WTC11 (cell line): ENCODE measurements around the gene NNMT. TPM values are rescaled to one million over a fixed set of nuclear protein-coding genes. Genes with fewer than 3 reads are reported as not detected.

ENCODE experiments used
- ATAC-seq: fragments of 200-7000 bp; cut with Tn5 transposase; 2 replicates; pipeline ENCODE4 v1.10.0; 2021; ENCODE audit warnings: mild to moderate bottlenecking, moderate library complexity
- CTCF ChIA-PET: fragments of 300-600 bp; sonication (Branson Sonifier 250); formaldehyde crosslinking; loops from one replicate; lab custom pipeline; 2021; ENCODE audit warnings: antibody characterized with exemption; lab: Charles Lee
- POLR2A ChIA-PET: fragments of 350-600 bp; sonication (Branson Sonifier 250); formaldehyde crosslinking; loops from one replicate; lab custom pipeline; 2021; ENCODE audit warnings: antibody characterized with exemption; lab: Charles Lee
- DNase-seq: peaks from one replicate; pipeline ENCODE4 v3.0.0; 2021; ENCODE audit warnings: low spot score
- H3K27ac Mint-ChIP-seq: 2 replicates; pipeline ENCODE4 v1.8.0; 2021; ENCODE audit warnings: mixed read lengths
- H3K27me3 Mint-ChIP-seq: 2 replicates; pipeline ENCODE4 v1.8.0; 2021; ENCODE audit warnings: low read depth, mild to moderate bottlenecking, moderate library complexity, mixed read lengths
- H3K36me3 Mint-ChIP-seq: 2 replicates; pipeline ENCODE4 v1.8.0; 2021; ENCODE audit warnings: mixed read lengths
- H3K4me1 Mint-ChIP-seq: 2 replicates; pipeline ENCODE4 v1.8.0; 2022; ENCODE audit warnings: mixed read lengths
- H3K4me3 Mint-ChIP-seq: 2 replicates; pipeline ENCODE4 v1.8.0; 2021; ENCODE audit warnings: mild to moderate bottlenecking, moderate library complexity, mixed read lengths
- H3K9me3 Mint-ChIP-seq: 2 replicates; pipeline ENCODE4 v1.8.0; 2021; ENCODE audit warnings: mixed read lengths
- CREB1 ChIP-seq: sonication (generic); formaldehyde crosslinking; IDR thresholded peaks from 2 replicates; pipeline ENCODE4 v1.8.0; 2023; ENCODE audit warnings: mild to moderate bottlenecking, missing genetic modification reagents
- CREM ChIP-seq: sonication (generic); formaldehyde crosslinking; IDR thresholded peaks from 2 replicates; pipeline ENCODE4 v1.8.1; 2022; ENCODE audit warnings: mild to moderate bottlenecking, missing genetic modification reagents, moderate library complexity
- EMX1 ChIP-seq: fragments of 250-450 bp; sonication (Bioruptor Pico); IDR thresholded peaks from 2 replicates; pipeline ENCODE4 v1.8.0; 2021; ENCODE audit warnings: mild to moderate bottlenecking
- GRHL2 ChIP-seq: fragments of 250-450 bp; sonication (Bioruptor Pico); IDR thresholded peaks from 2 replicates; pipeline ENCODE4 v1.8.0; 2022; ENCODE audit warnings: mild to moderate bottlenecking, moderate library complexity; ENCODE audit not compliant: insufficient replicate concordance, severe bottlenecking
- JAZF1 ChIP-seq: fragments of 250-450 bp; sonication (Bioruptor Pico); IDR thresholded peaks from 2 replicates; pipeline ENCODE4 v1.9.0; 2021; ENCODE audit warnings: moderate library complexity, mild to moderate bottlenecking, inconsistent platforms
- KAT7 ChIP-seq: sonication (generic); formaldehyde crosslinking; IDR thresholded peaks from 2 replicates; pipeline ENCODE4 v1.8.1; 2023; ENCODE audit warnings: missing genetic modification reagents, mild to moderate bottlenecking, borderline replicate concordance
- SMAD4 ChIP-seq: sonication (generic); formaldehyde crosslinking; IDR thresholded peaks from 2 replicates; pipeline ENCODE4 v1.8.0; 2022; ENCODE audit warnings: mild to moderate bottlenecking, missing genetic modification reagents
- ZBTB21 ChIP-seq: sonication (generic); formaldehyde crosslinking; IDR thresholded peaks from 2 replicates; pipeline ENCODE4 v1.8.1; 2023; ENCODE audit warnings: mild to moderate bottlenecking, missing genetic modification reagents, borderline replicate concordance
- ZNF219 ChIP-seq: sonication (generic); formaldehyde crosslinking; IDR thresholded peaks from 2 replicates; pipeline ENCODE4 v1.8.0; 2023; ENCODE audit warnings: missing genetic modification reagents, mild to moderate bottlenecking, borderline replicate concordance
- total RNA-seq: library from RNA; stranded (reverse); gene quantifications from 3 replicates; pipeline ENCODE4 v1.2.3, GENCODE V29; 2021
- TF ChIP-seq, protein P1 (sequence below): sonication (generic); formaldehyde crosslinking; IDR thresholded peaks from 2 replicates; pipeline ENCODE4 v1.8.1; 2023; ENCODE audit warnings: mild to moderate bottlenecking, missing genetic modification reagents
- TF ChIP-seq, protein P2 (sequence below): sonication (generic); formaldehyde crosslinking; IDR thresholded peaks from 2 replicates; pipeline ENCODE4 v1.8.1; 2022; ENCODE audit warnings: low read depth, missing genetic modification reagents, borderline replicate concordance
- TF ChIP-seq, protein P3 (sequence below): sonication (generic); formaldehyde crosslinking; IDR thresholded peaks from 2 replicates; pipeline ENCODE4 v1.8.0; 2022; ENCODE audit warnings: mild to moderate bottlenecking, missing genetic modification reagents
- TF ChIP-seq, protein P4 (sequence below): sonication (generic); formaldehyde crosslinking; IDR thresholded peaks from 2 replicates; pipeline ENCODE4 v1.8.0; 2023; ENCODE audit warnings: mild to moderate bottlenecking, missing genetic modification reagents
- TF ChIP-seq, protein P5 (sequence below): sonication (generic); formaldehyde crosslinking; conservative IDR thresholded peaks from 2 replicates; pipeline ENCODE4 v1.8.1; 2023; ENCODE audit warnings: mild to moderate bottlenecking, low read depth, missing genetic modification reagents, moderate library complexity
- TF ChIP-seq, protein P6 (sequence below): sonication (generic); formaldehyde crosslinking; IDR thresholded peaks from 2 replicates; pipeline ENCODE4 v1.8.0; 2022; ENCODE audit warnings: missing genetic modification reagents
- TF ChIP-seq, protein P7 (sequence below): sonication (generic); formaldehyde crosslinking; IDR thresholded peaks from 2 replicates; pipeline ENCODE4 v1.8.1; 2023; ENCODE audit warnings: mild to moderate bottlenecking, missing genetic modification reagents, borderline replicate concordance

Gene NNMT
- total RNA-seq, 1 experiment from 2014 or later, result 0.50 TPM

DNA sequence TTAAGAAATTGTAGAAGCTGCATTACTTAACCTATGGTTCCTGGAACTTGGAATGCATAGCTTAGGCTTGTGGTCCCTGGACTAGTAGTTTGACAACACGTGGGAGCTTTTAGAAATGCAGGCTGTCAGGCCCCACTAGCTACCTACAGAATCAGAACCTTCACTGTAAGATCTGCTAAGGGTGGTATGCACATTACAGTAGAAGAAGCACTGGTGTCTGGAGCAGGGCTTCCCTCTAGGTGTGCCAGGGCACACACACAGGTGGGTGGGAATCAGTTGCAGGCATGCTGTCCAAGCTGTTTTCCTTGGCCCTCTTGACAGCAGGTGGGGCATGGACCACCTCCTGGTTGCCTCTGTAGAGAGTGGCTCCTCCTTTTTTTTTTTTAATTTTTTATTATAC is 8.8 kb downstream of the NNMT start:
- Mint-ChIP-seq H3K27ac (no peak overlapping the region), H3K9me3 (peaks cover 22% of the 10 kb centered on the region), H3K4me3 (no peak overlapping the region), H3K27me3 (peaks cover 4% of the 10 kb centered on the region), H3K36me3 (peaks cover 9% of the 10 kb centered on the region; the same call in 1 of the 2 replicates), H3K4me1 (peaks cover 12% of the 10 kb centered on the region)
- TF ChIP-seq, protein P1, sequence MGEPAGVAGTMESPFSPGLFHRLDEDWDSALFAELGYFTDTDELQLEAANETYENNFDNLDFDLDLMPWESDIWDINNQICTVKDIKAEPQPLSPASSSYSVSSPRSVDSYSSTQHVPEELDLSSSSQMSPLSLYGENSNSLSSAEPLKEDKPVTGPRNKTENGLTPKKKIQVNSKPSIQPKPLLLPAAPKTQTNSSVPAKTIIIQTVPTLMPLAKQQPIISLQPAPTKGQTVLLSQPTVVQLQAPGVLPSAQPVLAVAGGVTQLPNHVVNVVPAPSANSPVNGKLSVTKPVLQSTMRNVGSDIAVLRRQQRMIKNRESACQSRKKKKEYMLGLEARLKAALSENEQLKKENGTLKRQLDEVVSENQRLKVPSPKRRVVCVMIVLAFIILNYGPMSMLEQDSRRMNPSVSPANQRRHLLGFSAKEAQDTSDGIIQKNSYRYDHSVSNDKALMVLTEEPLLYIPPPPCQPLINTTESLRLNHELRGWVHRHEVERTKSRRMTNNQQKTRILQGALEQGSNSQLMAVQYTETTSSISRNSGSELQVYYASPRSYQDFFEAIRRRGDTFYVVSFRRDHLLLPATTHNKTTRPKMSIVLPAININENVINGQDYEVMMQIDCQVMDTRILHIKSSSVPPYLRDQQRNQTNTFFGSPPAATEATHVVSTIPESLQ (CRISPR knock-in tag), result no peak
- TF ChIP-seq EMX1 (CRISPR knock-in tag) (no peak), KAT7 (CRISPR knock-in tag) (no peak), GRHL2 (CRISPR knock-in tag) (no peak), JAZF1 (no peak), SMAD4 (CRISPR knock-in tag) (no peak), CREM (CRISPR knock-in tag) (no peak), CREB1 (no peak), ZBTB21 (CRISPR knock-in tag) (no peak)
- TF ChIP-seq, protein P2, sequence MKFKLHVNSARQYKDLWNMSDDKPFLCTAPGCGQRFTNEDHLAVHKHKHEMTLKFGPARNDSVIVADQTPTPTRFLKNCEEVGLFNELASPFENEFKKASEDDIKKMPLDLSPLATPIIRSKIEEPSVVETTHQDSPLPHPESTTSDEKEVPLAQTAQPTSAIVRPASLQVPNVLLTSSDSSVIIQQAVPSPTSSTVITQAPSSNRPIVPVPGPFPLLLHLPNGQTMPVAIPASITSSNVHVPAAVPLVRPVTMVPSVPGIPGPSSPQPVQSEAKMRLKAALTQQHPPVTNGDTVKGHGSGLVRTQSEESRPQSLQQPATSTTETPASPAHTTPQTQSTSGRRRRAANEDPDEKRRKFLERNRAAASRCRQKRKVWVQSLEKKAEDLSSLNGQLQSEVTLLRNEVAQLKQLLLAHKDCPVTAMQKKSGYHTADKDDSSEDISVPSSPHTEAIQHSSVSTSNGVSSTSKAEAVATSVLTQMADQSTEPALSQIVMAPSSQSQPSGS (CRISPR knock-in tag), result no peak
- TF ChIP-seq, protein P3, sequence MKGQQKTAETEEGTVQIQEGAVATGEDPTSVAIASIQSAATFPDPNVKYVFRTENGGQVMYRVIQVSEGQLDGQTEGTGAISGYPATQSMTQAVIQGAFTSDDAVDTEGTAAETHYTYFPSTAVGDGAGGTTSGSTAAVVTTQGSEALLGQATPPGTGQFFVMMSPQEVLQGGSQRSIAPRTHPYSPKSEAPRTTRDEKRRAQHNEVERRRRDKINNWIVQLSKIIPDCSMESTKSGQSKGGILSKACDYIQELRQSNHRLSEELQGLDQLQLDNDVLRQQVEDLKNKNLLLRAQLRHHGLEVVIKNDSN (CRISPR knock-in tag), result no peak
- TF ChIP-seq, protein P4, sequence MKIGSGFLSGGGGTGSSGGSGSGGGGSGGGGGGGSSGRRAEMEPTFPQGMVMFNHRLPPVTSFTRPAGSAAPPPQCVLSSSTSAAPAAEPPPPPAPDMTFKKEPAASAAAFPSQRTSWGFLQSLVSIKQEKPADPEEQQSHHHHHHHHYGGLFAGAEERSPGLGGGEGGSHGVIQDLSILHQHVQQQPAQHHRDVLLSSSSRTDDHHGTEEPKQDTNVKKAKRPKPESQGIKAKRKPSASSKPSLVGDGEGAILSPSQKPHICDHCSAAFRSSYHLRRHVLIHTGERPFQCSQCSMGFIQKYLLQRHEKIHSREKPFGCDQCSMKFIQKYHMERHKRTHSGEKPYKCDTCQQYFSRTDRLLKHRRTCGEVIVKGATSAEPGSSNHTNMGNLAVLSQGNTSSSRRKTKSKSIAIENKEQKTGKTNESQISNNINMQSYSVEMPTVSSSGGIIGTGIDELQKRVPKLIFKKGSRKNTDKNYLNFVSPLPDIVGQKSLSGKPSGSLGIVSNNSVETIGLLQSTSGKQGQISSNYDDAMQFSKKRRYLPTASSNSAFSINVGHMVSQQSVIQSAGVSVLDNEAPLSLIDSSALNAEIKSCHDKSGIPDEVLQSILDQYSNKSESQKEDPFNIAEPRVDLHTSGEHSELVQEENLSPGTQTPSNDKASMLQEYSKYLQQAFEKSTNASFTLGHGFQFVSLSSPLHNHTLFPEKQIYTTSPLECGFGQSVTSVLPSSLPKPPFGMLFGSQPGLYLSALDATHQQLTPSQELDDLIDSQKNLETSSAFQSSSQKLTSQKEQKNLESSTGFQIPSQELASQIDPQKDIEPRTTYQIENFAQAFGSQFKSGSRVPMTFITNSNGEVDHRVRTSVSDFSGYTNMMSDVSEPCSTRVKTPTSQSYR (CRISPR knock-in tag), result no peak
- ChIA-PET POLR2A (interaction anchor here (0.7 kb wide), 1 partner anchor 380 kb away, joined by 3 read pairs; no protein-coding TSS in a partner anchor), CTCF (interaction anchor here (1.3 to 2.1 kb wide), 2 partner anchors 24 to 36 kb away, joined by 3 to 7 read pairs; no protein-coding TSS in a partner anchor)
- no peak for DNase-seq
- no peak for ATAC-seq

DNA sequence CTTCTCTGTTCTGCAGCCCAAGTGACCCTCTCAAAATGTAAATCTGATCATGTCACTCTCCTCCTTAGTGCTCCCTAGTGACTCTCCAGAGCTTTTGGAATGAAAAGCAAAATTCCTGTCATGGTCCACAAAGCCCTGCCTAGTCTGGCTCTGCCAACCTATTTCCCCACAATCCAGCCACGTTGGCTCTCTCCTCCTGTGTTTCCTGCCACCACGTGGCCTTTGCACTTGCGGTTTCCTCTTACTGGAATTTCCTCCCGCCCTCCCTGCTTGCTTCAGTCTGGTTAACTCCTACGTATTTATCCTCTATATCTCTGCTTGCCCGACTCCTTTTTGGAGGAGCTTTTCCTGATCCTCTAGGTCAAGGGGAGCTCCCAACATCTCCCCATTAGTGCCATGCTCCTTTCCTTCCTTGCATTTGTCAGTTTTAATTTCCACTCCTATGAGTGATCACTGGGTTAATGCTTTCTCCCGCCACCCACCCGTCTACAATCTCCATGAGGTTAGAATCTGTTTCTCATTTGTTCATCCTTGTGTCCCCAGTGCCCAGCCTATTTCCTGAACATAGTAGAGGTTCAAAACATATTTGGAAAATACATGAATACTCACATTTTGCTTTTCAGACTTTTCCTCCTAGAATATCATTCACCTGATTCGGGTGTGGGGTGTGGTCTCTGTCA is 11.5 kb downstream of the NNMT start:
- ATAC-seq (no peak), DNase-seq (no peak)
- no peak overlapping the region for H3K4me3 Mint-ChIP-seq
- no peaks in the 10 kb centered on the region for H3K36me3 Mint-ChIP-seq
- ChIA-PET POLR2A (no interaction called here), CTCF (interaction anchor here (1.0 to 1.4 kb wide), 3 partner anchors 10 to 452 kb away, joined by 3 to 4 read pairs (median 4); no protein-coding TSS in a partner anchor)
- H3K27ac Mint-ChIP-seq, result no peak overlapping the region
- H3K4me1 Mint-ChIP-seq, result peaks cover 12% of the 10 kb centered on the region
- H3K27me3 Mint-ChIP-seq, result peaks cover 4% of the 10 kb centered on the region
- H3K9me3 Mint-ChIP-seq, result peaks cover 3% of the 10 kb centered on the region; the same call in 1 of the 2 replicates
- no peak for TF ChIP-seq ZNF219
- TF ChIP-seq, protein P5, sequence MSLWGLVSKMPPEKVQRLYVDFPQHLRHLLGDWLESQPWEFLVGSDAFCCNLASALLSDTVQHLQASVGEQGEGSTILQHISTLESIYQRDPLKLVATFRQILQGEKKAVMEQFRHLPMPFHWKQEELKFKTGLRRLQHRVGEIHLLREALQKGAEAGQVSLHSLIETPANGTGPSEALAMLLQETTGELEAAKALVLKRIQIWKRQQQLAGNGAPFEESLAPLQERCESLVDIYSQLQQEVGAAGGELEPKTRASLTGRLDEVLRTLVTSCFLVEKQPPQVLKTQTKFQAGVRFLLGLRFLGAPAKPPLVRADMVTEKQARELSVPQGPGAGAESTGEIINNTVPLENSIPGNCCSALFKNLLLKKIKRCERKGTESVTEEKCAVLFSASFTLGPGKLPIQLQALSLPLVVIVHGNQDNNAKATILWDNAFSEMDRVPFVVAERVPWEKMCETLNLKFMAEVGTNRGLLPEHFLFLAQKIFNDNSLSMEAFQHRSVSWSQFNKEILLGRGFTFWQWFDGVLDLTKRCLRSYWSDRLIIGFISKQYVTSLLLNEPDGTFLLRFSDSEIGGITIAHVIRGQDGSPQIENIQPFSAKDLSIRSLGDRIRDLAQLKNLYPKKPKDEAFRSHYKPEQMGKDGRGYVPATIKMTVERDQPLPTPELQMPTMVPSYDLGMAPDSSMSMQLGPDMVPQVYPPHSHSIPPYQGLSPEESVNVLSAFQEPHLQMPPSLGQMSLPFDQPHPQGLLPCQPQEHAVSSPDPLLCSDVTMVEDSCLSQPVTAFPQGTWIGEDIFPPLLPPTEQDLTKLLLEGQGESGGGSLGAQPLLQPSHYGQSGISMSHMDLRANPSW (CRISPR knock-in tag), result no peak
- TF ChIP-seq, protein P6, sequence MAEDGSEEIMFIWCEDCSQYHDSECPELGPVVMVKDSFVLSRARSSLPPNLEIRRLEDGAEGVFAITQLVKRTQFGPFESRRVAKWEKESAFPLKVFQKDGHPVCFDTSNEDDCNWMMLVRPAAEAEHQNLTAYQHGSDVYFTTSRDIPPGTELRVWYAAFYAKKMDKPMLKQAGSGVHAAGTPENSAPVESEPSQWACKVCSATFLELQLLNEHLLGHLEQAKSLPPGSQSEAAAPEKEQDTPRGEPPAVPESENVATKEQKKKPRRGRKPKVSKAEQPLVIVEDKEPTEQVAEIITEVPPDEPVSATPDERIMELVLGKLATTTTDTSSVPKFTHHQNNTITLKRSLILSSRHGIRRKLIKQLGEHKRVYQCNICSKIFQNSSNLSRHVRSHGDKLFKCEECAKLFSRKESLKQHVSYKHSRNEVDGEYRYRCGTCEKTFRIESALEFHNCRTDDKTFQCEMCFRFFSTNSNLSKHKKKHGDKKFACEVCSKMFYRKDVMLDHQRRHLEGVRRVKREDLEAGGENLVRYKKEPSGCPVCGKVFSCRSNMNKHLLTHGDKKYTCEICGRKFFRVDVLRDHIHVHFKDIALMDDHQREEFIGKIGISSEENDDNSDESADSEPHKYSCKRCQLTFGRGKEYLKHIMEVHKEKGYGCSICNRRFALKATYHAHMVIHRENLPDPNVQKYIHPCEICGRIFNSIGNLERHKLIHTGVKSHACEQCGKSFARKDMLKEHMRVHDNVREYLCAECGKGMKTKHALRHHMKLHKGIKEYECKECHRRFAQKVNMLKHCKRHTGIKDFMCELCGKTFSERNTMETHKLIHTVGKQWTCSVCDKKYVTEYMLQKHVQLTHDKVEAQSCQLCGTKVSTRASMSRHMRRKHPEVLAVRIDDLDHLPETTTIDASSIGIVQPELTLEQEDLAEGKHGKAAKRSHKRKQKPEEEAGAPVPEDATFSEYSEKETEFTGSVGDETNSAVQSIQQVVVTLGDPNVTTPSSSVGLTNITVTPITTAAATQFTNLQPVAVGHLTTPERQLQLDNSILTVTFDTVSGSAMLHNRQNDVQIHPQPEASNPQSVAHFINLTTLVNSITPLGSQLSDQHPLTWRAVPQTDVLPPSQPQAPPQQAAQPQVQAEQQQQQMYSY, result no peak
- TF ChIP-seq, protein P7, sequence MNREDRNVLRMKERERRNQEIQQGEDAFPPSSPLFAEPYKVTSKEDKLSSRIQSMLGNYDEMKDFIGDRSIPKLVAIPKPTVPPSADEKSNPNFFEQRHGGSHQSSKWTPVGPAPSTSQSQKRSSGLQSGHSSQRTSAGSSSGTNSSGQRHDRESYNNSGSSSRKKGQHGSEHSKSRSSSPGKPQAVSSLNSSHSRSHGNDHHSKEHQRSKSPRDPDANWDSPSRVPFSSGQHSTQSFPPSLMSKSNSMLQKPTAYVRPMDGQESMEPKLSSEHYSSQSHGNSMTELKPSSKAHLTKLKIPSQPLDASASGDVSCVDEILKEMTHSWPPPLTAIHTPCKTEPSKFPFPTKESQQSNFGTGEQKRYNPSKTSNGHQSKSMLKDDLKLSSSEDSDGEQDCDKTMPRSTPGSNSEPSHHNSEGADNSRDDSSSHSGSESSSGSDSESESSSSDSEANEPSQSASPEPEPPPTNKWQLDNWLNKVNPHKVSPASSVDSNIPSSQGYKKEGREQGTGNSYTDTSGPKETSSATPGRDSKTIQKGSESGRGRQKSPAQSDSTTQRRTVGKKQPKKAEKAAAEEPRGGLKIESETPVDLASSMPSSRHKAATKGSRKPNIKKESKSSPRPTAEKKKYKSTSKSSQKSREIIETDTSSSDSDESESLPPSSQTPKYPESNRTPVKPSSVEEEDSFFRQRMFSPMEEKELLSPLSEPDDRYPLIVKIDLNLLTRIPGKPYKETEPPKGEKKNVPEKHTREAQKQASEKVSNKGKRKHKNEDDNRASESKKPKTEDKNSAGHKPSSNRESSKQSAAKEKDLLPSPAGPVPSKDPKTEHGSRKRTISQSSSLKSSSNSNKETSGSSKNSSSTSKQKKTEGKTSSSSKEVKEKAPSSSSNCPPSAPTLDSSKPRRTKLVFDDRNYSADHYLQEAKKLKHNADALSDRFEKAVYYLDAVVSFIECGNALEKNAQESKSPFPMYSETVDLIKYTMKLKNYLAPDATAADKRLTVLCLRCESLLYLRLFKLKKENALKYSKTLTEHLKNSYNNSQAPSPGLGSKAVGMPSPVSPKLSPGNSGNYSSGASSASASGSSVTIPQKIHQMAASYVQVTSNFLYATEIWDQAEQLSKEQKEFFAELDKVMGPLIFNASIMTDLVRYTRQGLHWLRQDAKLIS, result no peak
